ENCODE results near the gene FIG4. TPM values are rescaled to one million over a fixed set of nuclear protein-coding genes. Genes with fewer than 3 reads are reported as not detected.
"Not testable (repeated sequence)": the region's sequence is repeated elsewhere in the genome, so short reads cannot be mapped to it uniquely, and the experiment has no call there.

Gene FIG4
- total RNA-seq, 1 donor from 2014 or later = 11.7 TPM

- peak; percentile 82 for DNase-seq (ENCODE audit: low read depth)
Measured at GRCh38 chr6:109793792-109794191, 102.7 kb downstream of the FIG4 start.

DNA sequence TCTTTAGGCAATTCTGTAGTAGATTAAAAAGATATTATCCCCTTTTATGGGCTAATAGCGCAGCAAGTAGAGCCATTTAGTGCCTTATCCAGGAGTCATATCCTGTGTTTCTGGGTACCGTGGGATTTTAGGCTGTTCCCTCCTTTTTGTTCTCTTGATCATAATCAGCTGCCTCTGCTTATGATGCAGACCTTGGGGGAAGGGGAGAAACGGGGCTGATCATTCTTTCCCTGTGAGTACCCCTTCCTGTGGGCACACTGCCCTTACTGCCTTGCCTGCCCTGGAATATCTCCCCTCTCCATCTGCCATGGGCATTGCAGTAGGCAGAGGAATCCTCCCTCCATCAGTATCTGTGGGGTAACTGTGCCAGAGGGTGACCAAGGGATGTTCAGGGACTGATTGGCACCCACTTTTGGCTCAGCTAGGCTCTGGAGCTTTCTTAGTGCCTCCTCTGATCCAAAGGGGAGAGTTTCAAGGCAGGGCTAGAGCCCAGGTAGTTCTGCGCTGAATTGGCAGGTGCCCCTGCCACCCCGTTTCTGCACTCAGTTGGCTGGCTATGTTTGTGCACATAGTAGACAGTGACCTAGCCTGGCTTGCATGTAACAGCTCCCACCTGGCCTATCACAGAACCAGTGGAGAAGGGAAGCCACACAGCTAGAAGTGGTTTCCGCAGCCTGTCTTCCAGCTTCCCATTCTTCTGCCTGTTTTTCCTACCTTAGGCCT, 103.3 kb downstream of the FIG4 start:
- DNase-seq (ENCODE audit: low read depth) = peak; percentile 21

DNA sequence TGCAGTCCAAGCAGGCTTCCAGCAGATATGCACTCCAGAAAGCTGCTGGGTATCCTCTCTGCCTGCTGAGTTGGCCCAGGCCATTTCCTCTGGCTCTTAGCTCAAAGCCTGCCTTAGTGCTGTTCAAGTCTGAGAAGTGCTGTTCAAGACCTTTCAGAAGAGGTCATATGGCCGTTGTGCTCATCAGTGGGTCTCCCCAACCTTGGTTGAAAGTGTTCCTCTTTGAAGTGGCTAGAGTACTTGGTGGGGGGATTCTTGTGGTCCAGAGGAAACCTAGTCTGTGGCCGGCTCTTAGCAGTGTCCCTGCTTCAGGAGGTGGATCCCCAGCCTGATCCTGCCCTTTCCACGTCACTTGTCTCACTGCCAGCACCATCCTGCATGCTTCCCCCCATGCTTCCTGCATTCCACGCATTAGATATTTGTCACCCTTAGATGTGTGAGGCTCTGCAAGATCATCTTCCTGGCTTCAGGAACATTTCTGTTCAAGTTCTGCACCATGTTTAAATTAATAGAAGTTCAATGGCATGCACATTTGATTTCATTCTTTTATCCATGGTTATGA, 105.0 kb downstream of the FIG4 start:
- DNase-seq (ENCODE audit: low read depth) = no peak

DNA sequence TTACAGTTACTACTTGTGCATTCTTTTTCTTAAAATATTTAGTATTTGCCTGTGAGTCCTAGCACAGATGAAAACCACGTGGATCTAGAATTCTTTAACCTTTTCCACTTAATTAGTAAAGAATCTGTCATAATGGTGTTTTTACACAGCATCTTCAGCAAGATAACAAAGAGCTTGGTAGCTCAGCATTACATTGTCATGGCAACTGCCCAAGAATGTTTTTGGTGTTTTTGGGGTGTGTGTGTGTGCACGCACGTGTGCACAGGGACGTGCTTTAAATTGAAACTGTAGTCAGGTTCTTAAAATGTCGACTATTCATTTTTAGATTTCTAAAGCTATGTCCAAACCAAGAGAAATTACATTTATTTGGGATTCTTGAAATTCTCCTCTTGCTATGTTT, 108.0 kb downstream of the FIG4 start:
- no peak for DNase-seq (ENCODE audit: low read depth)

GRCh38 chr6:109799664-109800063, 108.6 kb downstream of the FIG4 start:
- no peak for DNase-seq (ENCODE audit: low read depth)

GRCh38 chr6:109800771-109801170, 109.7 kb downstream of the FIG4 start:
- no peak for DNase-seq (ENCODE audit: low read depth)

DNA sequence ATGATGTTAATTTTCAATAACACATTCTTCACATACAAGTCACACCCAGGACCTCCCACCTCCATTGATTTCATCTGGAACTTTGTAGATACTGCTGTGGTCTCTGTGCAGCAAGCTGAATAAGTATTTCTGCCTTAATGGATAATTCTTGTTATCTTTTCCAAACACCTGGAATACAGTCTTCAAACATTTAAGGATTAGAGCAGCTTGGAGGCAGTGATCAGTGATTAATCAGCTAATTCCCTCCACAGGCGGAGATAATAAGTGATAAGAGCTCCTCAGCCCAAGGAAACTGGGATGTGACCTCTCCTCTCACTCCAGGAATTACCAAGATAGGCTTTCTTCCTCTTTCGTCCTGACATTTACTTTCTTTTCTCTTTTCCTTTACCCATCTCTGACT, 110.7 kb downstream of the FIG4 start:
- no peak for DNase-seq (ENCODE audit: low read depth)

DNA sequence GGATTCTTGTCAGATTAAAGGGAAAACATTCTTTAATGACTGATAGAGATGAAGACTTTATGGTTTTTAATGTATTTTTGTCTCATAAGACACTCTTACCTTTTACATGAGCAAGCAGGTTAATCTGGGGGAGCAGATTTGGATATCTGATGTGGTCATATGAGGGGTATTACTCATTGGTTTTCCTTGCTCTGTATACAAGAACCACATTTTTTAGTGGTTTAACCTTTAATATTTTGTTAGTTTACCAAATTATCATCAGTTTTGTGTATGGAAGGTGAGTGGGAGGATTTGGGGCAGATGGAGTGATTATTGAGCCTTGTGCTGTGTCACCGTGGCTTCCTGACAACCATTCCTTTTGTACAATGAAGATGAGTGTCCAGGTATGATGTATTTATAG, 112.9 kb downstream of the FIG4 start:
- DNase-seq (ENCODE audit: low read depth) = no peak

DNA sequence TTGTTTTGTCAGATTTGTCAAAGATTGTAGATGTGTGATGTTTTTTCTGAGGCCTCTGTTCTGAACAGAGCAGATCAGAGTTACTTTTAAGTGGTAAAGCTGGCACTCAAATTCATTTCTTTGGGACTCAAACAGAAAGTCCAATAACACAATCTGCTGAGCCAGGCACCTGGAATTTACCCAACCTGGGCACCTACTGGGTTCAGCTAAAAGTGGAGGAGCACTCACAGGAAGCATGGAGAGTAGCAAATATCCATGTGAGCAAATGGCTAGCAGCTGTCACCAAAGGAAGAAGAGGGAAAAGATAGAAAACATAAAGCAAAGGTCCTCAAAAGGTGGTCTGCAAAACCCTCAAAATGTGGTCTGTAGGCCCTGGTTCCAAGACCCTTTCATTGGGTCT, 116.8 kb downstream of the FIG4 start:
- DNase-seq (ENCODE audit: low read depth) = no peak

DNA sequence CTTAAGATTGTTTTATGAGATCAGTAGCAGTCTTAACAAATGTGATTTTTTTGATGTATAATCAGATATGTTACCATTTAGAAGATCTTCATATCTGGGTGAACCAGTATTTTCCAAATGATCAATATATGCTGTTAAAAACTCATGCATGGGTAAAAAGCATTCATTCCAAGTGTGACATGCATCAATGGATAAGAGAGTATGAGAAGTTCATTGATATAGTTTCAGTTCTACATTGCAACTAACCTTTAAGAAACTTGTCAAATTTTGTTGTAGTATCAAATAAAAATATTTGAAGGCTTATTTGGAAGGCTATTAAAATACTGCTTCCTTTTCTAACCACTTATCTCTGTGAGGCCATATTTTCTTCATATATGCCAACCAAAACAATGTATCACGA, 117.7 kb downstream of the FIG4 start:
- no peak for DNase-seq (ENCODE audit: low read depth)

- no peak for DNase-seq (ENCODE audit: low read depth)
Measured at GRCh38 chr6:109815054-109815453, 124.0 kb downstream of the FIG4 start.

DNA sequence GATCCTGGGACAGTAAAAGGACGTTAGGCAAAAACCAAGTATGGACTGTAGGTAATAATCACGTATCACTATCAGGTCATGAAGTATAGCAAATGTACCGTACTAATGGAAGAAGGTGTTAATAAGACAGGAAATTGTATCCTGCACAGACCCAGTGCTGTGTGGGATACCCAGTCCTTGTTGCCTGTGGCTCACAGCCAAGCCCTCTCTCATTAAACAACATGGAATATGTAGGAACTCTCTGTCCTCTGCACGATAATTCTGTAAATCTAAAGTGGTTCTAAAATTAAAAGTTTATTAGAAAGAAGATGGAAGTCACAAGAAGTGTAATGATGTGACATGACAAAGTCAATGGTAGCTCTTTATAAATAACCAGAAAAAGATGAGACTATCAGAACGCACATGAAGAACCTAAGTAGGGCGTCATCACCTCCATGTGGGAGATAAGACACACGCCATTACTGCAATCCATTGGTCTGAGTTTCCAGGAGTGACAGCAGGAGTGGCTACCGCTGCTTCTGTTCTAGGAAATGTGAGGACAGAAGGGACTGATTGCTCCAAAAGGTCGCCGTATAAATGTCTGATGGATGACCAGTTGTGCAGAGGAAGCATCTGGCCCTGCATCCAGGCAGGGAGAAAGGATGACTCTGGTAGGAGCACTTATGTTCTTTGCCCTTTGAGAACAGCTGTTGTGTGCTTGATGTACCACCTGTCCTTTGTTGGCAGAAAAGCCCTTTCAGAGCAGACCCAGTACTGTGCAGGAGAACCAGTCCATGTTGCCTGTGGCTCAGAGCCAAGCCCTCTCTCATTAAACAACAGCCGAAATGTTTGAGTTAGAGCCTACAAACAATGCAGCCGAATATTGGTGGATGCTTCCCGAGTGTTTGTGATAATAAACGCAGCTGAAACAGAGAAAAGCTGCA, 125.6 kb downstream of the FIG4 start:
- DNase-seq (ENCODE audit: low read depth) = peak; percentile 80

DNA sequence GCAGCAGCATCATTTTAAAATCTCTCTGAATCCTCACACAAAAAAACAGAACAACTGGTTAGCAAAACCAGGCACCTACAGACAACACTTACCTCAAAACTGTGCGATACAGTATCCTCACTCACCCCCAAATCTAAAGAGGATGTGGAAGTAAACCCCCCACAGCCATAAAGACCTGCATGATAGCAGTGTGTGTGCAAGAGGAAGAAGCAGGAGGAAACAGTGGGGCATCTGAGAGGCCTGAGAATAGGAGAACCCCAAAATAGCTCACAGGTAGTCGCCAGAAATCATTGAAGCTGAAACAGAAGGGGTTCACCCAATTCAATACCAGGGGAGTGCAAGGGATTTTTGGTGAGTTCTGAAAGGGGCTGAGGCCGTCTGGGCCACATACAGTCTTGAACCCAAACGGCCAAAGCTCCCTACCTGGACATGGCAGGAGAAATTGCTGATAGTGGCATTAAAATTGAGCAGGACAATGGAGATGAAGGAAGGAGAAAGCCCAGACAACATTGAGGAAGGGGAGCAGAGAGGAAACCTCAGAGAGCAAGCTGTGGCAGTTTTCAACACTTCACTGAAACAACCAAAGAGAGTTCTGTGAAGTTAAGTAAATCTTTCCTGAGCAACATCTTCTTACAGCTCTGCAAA, 129.7 kb downstream of the FIG4 start:
- no peak for DNase-seq (ENCODE audit: low read depth)

DNA sequence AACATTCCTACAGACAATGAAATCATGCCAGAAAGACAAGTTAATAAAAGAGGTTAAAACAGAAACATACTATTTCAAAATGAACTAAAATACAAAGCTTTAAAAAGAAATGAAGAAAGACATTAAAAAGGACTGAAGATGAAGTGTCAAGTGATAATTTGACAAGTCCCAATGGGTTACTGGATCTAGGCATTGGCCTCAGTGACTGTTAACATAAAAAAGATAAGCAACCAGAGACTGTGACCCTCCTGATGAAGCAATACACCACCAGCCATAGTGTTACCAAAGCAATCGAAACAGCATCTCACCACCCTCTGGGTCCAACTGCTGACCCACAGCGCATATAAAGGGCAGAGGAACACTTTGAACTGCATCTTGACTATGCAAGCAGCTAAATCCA, 130.3 kb downstream of the FIG4 start:
- no peak for DNase-seq (ENCODE audit: low read depth)

DNA sequence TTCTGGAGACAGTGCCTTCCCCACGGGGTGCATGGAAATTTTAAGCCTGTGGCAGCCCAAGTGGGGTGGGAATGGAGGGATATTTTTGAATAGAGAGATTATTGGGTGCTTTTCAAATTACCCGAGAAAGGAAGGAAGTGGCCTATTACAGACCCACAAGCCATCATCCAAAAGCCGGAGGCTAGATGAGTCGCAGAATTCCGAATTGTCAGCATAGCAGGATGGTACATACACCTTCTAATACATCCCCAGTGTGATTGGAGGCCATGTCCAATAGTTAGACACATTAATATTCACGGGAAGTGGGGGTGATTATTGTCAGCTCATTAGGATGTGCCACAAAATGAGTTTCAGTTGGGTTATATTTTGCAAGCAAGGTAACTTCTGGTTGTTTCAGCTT, 133.0 kb downstream of the FIG4 start:
- no peak for DNase-seq (ENCODE audit: low read depth)

GRCh38 chr6:109826551-109826950, 135.5 kb downstream of the FIG4 start:
- DNase-seq (ENCODE audit: low read depth) = no peak

GRCh38 chr6:109831352-109831751, 140.3 kb downstream of the FIG4 start:
- DNase-seq (ENCODE audit: low read depth) = not testable (repeated sequence)

DNA sequence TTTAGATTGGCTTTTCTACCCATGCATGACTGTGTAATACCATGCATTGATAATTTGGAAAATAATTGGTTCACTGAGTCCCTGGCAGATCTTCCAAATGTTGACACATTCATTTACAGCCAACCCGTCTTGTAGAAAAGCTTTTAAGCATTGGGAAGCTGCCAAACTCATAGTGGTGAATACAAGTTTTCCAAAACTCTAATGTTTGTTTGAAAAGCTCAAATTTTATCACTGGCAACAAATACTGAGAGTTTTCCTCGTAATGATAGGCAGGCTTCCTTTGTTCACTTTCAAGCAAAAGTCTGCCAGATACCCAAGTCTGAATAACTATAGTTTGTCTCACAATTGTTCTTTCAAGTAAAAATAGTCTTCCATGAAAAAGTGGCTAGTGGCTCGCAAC, 143.0 kb downstream of the FIG4 start:
- no peak for DNase-seq (ENCODE audit: low read depth)

GRCh38 chr6:109834595-109835437, 143.7 kb downstream of the FIG4 start:
- no peak for DNase-seq (ENCODE audit: low read depth)

DNA sequence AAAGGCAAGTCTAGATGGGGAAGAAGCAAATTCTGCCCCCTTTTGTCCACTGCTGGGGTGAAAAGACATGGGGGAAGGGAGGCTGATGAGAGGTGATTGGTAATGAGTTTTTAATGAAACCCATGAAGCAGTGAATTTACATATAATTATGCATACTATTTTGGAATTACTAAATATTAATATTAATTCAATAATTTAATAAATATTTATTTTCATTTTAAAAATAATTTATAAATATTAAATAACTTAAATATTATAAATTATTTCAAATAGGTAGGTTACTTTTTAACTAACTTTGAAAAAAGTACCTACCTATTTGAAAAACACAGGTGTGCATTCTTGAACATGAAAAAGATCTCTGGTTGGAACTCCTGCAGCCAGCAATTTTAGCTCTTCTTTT, 148.9 kb downstream of the FIG4 start:
- DNase-seq (ENCODE audit: low read depth) = no peak

GRCh38 chr6:109840796-109841195, 149.7 kb downstream of the FIG4 start:
- peak; percentile 44 for DNase-seq (ENCODE audit: low read depth)
